CD4-positive, alpha-beta T cell treated with Interferon gamma for 1 hour (primary cell): ENCODE results near the gene PLD3.

ENCODE experiments used
- DNase-seq: peaks from one replicate; pipeline ENCODE4 v3.0.0-alpha.2; 2020

PLD3 gene

GRCh38 chr19:40335101-40335500 lies 13.4 kb upstream of the PLD3 start:
- no peak for DNase-seq

- DNase-seq, result no peak
These were observed 12.5 kb upstream of the PLD3 start for GRCh38 chr19:40335855-40336600.

GRCh38 chr19:40336601-40336900 lies 11.9 kb upstream of the PLD3 start:
- no peak for DNase-seq

- no peak for DNase-seq
These were observed 11.4 kb upstream of the PLD3 start for GRCh38 chr19:40337107-40337506.

GRCh38 chr19:40337594-40337993 lies 10.9 kb upstream of the PLD3 start:
- DNase-seq, result no peak

- DNase-seq, result no peak
These were observed 9.3 kb upstream of the PLD3 start for GRCh38 chr19:40339018-40339728.

- DNase-seq, result no peak
These were observed 6.7 kb upstream of the PLD3 start for GRCh38 chr19:40341601-40342482.

- DNase-seq, result no peak
These were observed 5.7 kb upstream of the PLD3 start for GRCh38 chr19:40342644-40343311.

- DNase-seq, result no peak
These were observed 4.1 kb upstream of the PLD3 start for GRCh38 chr19:40344422-40344821.

- DNase-seq, result no peak
These were observed 539 bp downstream of the PLD3 start for GRCh38 chr19:40348961-40349507.

- DNase-seq, result no peak
These were observed 7.6 kb downstream of the PLD3 start for GRCh38 chr19:40355975-40356680.

GRCh38 chr19:40356681-40357595 lies 8.4 kb downstream of the PLD3 start:
- no peak for DNase-seq

- DNase-seq, result no peak
These were observed 9.1 kb downstream of the PLD3 start for GRCh38 chr19:40357640-40358039.

GRCh38 chr19:40358773-40359172 lies 10.3 kb downstream of the PLD3 start:
- DNase-seq, result peak; percentile 62

GRCh38 chr19:40360020-40360707 lies 11.7 kb downstream of the PLD3 start:
- no peak for DNase-seq

- DNase-seq, result no peak
These were observed 12.3 kb downstream of the PLD3 start for GRCh38 chr19:40360708-40361241.

- DNase-seq, result no peak
These were observed 13.7 kb downstream of the PLD3 start for GRCh38 chr19:40362160-40362559.

- DNase-seq, result no peak
These were observed 14.6 kb downstream of the PLD3 start for GRCh38 chr19:40363069-40363468.

GRCh38 chr19:40365010-40365409 lies 16.5 kb downstream of the PLD3 start:
- no peak for DNase-seq
